HG02870 (cell line): ENCODE results near the gene GABRG3.

Source experiments
- ATAC-seq: cut with Tn5 transposase; IDR thresholded peaks from one replicate; pipeline ENCODE4 v1.9.1; 2021; ENCODE audit warnings: mild to moderate bottlenecking, moderate library complexity; ENCODE audit not compliant: unreplicated experiment

The GABRG3 gene

GRCh38 chr15:26970712-26971210 lies at the start of gene GABRG3:
TSS of gene GABRG3 (plus strand) at chr15:26971181.
- no peak for ATAC-seq

GRCh38 chr15:26921433-26921832 lies 49.5 kb upstream of the GABRG3 start:
- ATAC-seq: no peak

- ATAC-seq: no peak
Measured at GRCh38 chr15:26926081-26926480, 44.9 kb upstream of the GABRG3 start.

- ATAC-seq: no peak
Measured at GRCh38 chr15:26928051-26928450, 42.9 kb upstream of the GABRG3 start.

- ATAC-seq: no peak
Measured at GRCh38 chr15:26929588-26929987, 41.4 kb upstream of the GABRG3 start.

GRCh38 chr15:26934848-26935247 lies 36.1 kb upstream of the GABRG3 start:
- no peak for ATAC-seq

GRCh38 chr15:26935322-26935721 lies 35.7 kb upstream of the GABRG3 start:
- no peak for ATAC-seq

GRCh38 chr15:26936502-26936901 lies 34.5 kb upstream of the GABRG3 start:
- ATAC-seq: no peak

GRCh38 chr15:26937134-26937533 lies 33.8 kb upstream of the GABRG3 start:
- ATAC-seq: no peak

- no peak for ATAC-seq
Measured at GRCh38 chr15:26939398-26939797, 31.6 kb upstream of the GABRG3 start.

GRCh38 chr15:26941489-26941888 lies 29.5 kb upstream of the GABRG3 start:
- no peak for ATAC-seq

GRCh38 chr15:26943866-26944265 lies 27.1 kb upstream of the GABRG3 start:
- no peak for ATAC-seq

- no peak for ATAC-seq
Measured at GRCh38 chr15:26945046-26945445, 25.9 kb upstream of the GABRG3 start.

- ATAC-seq: no peak
Measured at GRCh38 chr15:26950001-26950400, 21.0 kb upstream of the GABRG3 start.

- no peak for ATAC-seq
Measured at GRCh38 chr15:26954403-26954802, 16.6 kb upstream of the GABRG3 start.

GRCh38 chr15:26967719-26968269 lies 3.2 kb upstream of the GABRG3 start:
- no peak for ATAC-seq

- ATAC-seq: no peak
Measured at GRCh38 chr15:26968806-26969205, 2.2 kb upstream of the GABRG3 start.

GRCh38 chr15:26971271-26972018 lies 464 bp downstream of the GABRG3 start:
- no peak for ATAC-seq

GRCh38 chr15:26972636-26973035 lies 1.7 kb downstream of the GABRG3 start:
- ATAC-seq: no peak

- no peak for ATAC-seq
Measured at GRCh38 chr15:26974120-26974780, 3.3 kb downstream of the GABRG3 start.

- ATAC-seq: no peak
Measured at GRCh38 chr15:26981492-26981891, 10.5 kb downstream of the GABRG3 start.

GRCh38 chr15:26983822-26984221 lies 12.8 kb downstream of the GABRG3 start:
- no peak for ATAC-seq
